HG02610 (cell line): ENCODE measurements around the gene TPR.

Experiments
- ATAC-seq: cut with Tn5 transposase; IDR thresholded peaks from one replicate; pipeline ENCODE4 v1.9.1; 2021; ENCODE audit warnings: mild to moderate bottlenecking, moderate library complexity; ENCODE audit not compliant: unreplicated experiment

TPR gene

DNA sequence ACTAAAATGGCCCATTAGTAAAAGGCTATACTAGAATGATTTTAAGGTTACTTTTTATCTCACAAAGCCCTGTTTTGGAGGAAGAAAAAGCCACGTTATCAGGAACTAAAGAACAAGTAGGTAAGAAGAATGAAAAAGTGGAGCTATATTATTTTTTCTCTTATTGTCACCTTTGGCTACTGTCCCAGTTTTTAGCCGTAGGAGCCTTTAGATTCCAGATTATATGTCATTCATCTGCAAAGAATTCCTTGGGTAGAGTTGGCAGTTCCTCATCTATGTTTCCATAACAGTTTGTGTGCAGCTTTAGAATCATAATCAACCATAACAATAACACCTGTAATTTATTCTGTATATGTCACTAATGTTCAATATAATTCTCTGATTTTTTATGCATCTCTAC lies 83.8 kb downstream of the TPR start:
- no peak for ATAC-seq

DNA sequence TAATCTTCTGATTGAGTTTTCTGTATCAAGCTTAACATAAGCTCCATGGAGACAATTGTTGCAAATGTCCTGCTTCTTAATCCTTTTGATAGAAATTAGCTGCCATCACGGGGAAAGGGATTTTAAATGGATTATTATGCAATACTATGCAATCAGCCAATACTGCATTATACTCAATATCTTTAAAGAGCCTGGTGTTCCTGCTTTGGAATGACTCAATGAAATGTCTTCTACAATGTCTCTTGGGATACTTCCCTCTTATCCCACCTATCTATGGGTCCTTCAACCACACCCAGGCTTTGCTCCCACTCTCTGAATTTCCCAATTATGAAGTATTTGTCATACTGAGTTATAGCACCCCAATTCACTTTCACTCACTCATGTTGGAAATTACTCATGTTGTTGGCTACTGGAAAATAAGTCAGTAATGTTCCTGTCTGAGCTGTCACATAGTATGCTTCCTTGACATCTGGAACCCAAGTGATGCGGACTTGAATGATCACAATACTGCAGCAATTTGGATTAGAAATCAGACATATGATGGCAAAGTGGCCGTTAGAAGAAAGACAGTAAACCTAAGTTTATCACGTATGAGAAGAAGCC lies 85.0 kb downstream of the TPR start:
- ATAC-seq = no peak

- no peak for ATAC-seq
Observed at GRCh38 chr1:186286615-186287315, 88.3 kb downstream of the TPR start.

DNA sequence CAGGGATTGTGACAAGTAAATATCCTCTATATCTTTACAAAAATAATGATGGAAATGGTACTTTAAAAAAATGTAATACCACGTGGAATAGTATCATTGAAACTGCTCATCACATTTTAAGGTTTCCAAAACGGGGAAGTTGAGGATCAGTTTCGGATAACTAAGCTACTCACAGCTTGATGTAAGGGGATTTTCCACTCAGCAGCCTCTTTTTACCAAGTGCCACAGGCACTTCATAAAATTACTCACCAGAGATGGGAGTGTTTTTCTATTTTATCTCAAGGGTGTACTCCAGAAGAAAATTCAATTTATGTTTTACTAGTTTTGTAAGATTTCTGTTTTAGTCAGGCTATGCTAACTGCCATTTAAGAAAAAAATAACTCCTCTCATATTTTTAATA lies 91.7 kb downstream of the TPR start:
- peak; percentile 85 for ATAC-seq

DNA sequence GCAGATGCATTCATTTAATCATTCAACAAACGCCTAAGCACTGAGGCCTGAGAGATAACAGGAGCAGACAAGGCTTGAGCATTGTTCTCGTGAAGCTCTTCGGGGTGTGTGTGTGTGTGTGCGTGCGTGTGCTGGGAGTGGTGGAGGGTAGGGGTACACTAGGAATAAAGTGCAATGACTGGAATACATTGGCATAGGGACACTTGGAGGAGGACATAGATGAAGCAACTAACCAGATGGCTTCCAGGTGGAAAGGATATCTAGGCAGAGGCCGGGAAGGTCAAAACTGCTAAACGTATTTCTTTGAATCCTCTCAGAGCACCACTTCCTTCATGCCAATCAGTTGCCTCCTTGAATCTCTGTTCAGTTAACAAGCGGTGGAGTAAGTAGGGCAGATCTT lies 92.6 kb downstream of the TPR start:
- ATAC-seq = no peak

DNA sequence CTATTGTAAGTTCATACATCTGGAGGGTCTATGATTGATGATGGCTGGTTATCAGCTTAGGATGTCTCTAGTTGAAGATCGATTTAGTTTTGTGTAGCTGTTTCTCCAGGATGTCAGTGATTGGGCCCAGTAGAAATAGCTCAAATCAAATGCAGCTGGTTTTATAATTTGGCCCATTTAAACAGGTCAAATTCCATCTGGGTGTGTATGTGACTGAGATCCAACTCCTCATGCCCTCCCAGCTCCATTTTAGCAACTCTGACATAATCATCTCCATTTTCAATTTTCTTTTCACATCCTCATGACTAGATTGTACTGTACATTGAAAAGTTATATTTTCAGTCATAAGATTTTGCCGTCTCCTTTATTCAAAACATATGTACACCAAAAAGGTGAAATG lies 99.2 kb downstream of the TPR start:
- ATAC-seq = no peak

- ATAC-seq = no peak
Observed at GRCh38 chr1:186272486-186272885, 102.6 kb downstream of the TPR start.

DNA sequence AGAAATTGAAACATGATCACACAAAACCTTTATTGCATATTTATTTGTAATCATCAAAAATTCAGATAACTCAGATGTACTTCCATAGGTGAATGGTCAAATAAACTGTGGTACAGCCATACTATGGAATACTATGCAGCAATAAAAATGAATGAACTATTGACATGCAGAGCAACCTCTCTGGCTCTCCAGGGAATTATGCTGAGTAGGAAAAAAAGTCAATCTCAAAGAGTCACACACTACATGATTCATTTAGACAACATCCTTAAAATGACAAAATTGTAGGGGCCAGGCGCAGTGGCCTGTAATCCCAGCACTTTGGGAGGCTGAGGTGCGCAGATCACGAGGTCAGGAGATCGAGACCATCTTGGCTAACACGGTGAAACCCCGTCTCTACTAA lies 104.0 kb downstream of the TPR start:
- ATAC-seq = no peak
